ENCODE results near the gene KSR1.
A peak's percentile ranks its signal among the peaks of the same experiment; 100 is the strongest.
"Not testable (repeated sequence)": the region's sequence is repeated elsewhere in the genome, so short reads cannot be mapped to it uniquely, and the experiment has no call there.

The KSR1 gene

GRCh38 chr17:27621942-27622559 lies 165.8 kb downstream of the KSR1 start:
- DNase-seq: no peak

DNA sequence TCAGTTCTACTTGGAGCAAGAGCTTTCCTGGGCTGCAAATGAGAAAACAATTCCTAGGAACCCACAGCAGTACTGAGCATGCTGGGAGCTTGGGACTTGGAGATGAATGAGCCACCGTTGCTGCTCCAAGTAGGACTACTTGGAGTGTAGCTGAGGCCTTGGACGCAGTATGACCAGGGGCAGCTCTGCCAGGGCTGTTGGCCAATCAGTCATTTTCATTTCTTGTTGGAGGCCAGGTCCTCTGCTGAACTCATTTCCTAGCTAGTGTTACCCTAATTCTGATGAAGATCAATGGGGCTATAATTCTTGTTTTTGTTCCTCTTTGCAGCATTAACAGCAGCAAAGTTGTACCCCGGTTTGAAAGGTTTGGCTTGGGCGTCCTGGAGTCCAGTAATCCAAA lies 166.7 kb downstream of the KSR1 start:
- DNase-seq: no peak

DNA sequence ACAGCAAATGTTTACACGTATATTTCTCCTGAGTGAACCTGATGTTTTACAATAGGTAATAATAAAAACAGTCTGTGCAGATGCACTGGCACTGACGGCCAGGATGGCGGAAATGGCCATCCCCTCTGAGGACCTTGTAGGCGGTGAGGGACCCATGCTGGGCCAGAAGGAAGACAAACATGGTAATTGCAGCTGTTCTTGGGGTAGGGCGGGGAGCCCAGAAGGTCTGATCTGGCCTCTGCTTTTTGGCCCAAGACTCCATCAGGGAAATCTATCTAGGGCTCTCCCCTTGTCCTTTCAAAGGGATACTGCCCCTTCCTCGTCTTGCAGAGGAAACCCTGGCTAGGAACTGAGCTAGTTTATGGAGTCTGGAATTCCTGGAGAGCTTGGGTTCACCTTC lies 167.4 kb downstream of the KSR1 start:
- no peak for DNase-seq

GRCh38 chr17:27624539-27624938 lies 168.3 kb downstream of the KSR1 start:
- DNase-seq: no peak

- DNase-seq: no peak
Measured at GRCh38 chr17:27625856-27626255, 169.6 kb downstream of the KSR1 start.

DNA sequence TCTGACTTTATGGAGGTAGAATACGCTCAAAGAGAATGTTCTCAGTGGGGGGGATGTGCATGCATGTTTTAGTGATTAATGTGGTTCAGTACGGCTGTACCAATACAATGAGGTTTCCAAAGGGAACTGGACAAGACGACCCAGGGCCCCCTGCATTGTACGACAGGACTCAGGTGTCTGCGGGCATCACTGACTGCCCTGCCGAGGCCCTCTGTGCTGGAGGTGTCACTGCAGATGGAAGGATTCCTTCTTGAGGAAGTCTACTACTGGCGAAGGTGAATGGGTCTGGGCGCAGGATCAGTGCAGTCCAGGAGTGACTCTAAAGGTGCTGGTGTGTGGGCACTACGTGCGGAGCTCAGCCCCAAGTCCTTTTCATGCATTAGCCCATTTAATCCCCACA lies 171.3 kb downstream of the KSR1 start:
- DNase-seq: no peak

DNA sequence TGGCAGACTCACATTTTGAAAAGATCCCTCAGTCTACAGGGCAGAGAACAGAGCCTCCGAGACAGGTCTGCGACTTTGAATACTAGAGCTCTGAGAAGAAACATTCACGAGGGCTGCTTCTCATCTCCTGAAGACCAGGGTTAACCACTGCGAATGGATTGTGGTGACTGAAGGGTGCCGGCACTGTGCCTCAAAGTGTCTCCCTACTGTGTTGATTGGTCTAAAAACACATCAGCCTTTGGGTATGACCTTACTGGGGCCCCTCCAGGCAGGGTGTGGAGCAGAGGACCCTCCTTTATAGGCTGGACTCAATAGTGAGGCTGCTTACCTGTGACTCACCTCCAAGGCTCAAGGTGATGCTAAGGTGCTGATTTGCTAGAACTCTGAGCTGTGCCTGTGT lies 172.1 kb downstream of the KSR1 start:
- DNase-seq: no peak

DNA sequence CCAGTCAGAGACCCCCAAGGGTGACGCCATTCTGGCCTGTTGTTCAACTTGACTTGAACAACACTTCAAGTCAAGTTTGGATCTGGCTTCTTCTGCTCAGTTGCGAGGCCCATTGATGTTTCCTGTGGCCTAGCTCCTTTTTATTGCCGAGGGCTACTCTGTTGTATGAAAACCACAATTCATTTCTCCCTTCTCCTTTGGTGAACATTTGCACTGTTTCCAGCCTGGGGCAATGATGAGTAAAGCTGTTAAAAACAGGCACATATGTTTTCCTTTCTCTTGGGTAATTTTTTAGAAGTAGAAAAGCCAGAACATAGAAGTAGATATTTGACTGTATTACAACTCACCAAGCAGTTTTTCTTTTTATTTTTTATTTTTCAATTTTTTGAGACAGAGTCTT lies 173.0 kb downstream of the KSR1 start:
- not testable (repeated sequence) for DNase-seq

DNA sequence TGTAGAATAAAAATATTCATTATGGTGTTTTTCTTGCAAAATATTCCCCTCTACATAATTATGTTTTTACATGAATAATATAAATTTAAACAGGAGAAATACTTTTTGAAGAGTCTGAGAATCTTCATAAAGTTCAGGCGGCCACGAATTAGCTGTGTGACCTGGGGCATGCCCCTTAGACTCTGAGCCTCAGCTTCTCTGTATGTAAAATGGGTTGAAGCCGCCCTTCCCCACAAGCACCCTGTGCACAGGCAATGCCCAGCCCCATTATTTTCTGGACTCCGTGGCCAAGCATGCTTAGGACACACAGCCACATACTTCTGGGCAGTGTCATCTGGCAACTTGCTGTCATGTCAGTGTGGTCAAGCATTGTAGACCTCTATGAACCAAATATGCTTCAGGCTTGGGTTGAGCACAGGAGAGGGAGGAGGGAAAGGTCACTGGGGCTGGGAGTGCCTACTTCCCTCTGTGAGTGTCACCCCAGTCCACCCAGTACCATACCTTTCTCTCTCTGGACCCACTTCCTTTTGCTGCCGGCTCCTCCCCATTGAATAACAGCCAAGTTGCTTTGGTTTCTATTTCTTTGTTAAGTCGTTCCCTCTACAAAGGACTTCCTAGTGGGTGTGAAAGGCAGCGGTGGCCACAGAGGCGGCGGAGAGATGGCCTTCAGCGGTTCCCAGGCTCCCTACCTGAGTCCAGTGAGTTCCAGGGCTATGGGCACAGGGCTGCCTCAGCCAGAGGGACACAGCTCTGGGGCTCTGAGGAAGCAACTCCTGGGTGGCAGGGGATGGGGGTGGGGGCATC lies 174.6 kb downstream of the KSR1 start, which contains the start of gene LGALS9:
Gene LGALS9 (plus strand): TSS at position 582 of the 804 bp plus-strand sequence. CDS start 78 bp downstream, at position 660.
- DNase-seq: peak; percentile 73 to 78

GRCh38 chr17:27631411-27631760 lies 175.1 kb downstream of the KSR1 start:
- peak; percentile 29 to 45 for DNase-seq

DNA sequence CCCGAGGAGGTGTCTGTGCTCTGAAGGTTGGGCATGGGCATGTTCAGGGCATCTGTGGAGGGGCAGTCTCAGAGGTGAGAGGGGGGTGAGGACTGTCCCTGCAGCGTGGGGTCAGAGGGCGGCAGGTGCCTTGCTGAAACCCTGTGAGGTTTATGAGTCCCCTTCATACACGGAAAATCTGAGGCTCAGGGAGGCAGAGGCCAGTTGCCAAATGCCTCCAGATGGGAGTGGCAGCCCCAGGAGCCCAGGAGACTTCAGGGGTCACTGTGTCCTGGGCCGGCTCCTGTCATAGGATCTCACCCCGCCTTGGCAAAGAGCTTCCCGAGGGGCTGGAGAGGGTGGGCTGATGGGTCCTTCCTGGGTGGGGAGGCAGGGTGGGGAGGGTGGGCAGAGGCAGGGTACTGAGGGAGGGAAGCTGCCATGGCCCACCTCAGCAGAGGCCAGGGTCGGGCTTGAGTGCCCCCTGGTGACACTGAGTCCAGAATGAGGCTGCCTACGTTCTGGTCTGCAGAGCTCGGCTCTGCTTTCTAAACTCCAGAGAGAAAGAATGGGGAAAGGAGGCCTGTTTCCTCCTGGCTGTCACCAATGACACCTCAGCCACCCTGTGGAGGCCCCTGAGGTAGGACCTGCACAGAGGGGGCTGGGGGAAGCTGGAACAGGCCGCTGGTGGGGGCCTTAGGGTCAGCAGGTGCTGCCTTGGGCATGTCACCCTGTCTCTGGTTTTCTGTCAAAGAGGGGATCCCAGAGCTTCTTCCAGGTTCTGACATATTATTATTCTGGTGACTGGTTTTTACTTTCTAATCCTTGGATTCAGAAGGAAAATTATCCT lies 175.9 kb downstream of the KSR1 start:
- DNase-seq: no peak

DNA sequence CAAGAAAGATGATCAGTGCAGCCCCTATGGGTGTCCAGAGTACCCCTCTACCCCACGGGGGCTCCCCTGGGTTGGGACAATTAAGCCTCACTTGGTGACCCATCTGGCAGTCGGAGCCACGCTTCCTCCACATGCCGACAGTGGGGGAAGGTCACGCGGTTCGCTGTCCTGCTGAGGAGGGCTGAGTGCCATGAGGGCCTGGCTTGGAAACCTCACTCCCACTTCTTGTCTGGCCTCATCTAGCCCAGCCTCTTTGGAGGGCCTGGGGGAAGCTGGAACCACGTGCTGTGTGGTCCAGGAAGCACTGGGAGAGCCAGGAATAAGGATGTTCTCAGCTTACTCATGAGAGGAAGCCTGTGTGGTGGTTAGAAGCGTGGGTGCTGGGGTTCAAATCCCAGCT lies 176.5 kb downstream of the KSR1 start:
- peak in 1 of 2 donors; percentile 15 for DNase-seq

- no peak for DNase-seq
Measured at GRCh38 chr17:27633312-27634025, 177.2 kb downstream of the KSR1 start.

DNA sequence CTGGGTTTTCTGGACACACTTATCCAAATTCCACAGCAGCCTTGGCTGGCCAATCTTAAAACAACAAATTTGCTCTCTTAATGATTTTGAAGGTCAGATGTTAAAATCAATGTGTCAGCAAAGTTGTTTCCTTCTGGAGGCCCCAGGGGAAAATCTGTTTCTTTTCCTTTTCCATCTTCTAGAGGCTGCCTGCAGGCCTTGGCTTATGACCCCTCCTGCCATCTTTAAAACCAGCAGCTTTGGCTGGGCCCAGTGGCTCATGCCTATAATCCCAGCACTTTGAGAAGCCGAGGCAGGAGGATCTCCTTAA lies 177.7 kb downstream of the KSR1 start:
- DNase-seq: no peak

- no peak for DNase-seq
Measured at GRCh38 chr17:27634776-27635175, 178.5 kb downstream of the KSR1 start.

DNA sequence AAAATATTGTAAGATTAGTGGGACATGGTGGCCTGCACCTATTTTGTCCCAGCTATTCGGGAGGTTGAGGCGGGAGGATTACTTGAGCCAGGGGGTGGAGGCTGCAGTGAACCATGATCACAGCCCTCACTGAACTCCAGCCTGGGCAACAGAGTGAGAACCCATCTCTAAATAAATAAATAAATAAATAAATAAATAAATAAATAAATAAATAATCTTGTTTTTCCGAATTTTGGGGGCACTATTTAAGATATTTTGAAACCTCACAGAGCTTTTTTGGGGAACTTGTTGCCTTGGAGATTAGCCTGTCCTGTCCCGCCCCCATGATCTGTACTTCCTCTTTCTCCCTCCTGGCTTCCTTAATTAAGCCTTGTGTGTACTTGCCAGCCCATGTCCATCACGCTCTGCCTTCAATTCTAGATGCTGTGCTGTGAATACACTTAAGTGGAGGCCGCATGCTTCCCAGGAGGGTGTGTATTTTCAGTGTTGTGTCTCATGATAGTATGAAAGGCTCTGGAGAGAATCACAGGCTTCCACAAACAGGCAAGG lies 179.1 kb downstream of the KSR1 start:
- peak; percentile 16 to 52 for DNase-seq

DNA sequence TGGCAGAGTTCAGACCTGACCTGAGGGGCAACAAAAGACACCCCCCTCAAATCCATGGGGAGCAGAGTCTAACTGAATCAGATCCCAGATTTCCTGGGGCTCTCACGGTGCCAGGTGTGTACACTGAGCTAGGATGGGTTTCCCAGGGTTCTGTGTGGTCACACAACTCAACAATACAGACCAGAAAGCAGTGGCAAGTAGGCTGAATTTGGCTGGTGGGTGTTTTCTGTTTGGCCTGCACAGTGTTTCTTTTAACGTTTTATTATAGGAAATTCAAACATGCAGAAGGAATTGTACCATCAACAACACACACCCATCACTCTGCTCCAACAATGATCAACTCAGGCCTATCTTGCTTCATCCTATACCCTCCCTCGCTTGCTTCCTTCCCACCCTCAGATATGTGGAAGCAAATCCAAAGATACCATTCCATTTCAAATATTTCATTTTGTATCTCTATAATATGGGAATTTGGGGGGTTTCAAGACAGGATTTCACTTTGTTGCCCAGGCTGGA lies 179.8 kb downstream of the KSR1 start:
- DNase-seq: not testable (repeated sequence)

GRCh38 chr17:27637818-27638217 lies 181.6 kb downstream of the KSR1 start:
- DNase-seq: not testable (repeated sequence)

- DNase-seq: not testable (repeated sequence)
Measured at GRCh38 chr17:27638415-27638914, 182.2 kb downstream of the KSR1 start.

GRCh38 chr17:27640790-27641189 lies 184.5 kb downstream of the KSR1 start:
- DNase-seq: no peak

DNA sequence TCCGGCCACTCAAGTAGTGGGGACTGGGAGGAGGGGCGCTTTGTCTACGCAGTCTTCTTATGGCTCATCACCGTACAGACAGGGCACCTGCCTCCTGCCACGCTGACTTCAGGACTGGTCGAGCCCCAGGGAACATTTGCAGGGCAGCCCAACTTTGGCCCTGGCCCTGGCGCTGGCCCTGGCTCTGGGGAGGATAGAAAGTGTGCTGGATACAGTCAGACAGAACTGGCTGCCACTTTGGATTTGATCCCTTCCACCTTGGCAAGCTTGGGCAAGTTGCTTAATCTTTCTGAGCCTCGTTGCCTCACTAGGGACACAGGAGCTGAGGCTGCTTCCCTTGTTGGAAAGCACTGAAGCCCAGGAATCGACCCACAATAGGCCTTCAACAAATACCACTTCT lies 188.3 kb downstream of the KSR1 start:
- DNase-seq: no peak

GRCh38 chr17:27645621-27646020 lies 189.4 kb downstream of the KSR1 start:
- not testable (repeated sequence) for DNase-seq
